Glutamatergic neuron (in vitro differentiated cells): Measurements from ENCODE around the gene PCDHB11. TPM values are rescaled to one million over a fixed set of nuclear protein-coding genes. Genes with fewer than 3 reads are reported as not detected.
"Not testable (repeated sequence)": the region's sequence is repeated elsewhere in the genome, so short reads cannot be mapped to it uniquely, and the experiment has no call there.

Source experiments
- DNase-seq: peaks from one replicate; pipeline ENCODE4 v3.0.0; 2022
- H3K27ac Mint-ChIP-seq: one replicate; pipeline ENCODE4 v1.8.0; 2020; ENCODE audit warnings: mild to moderate bottlenecking, mixed read lengths, inconsistent platforms; ENCODE audit not compliant: unreplicated experiment
- H3K27me3 Mint-ChIP-seq: one replicate; pipeline ENCODE4 v1.8.0; 2020; ENCODE audit warnings: mild to moderate bottlenecking, moderate library complexity, mixed read lengths, inconsistent platforms; ENCODE audit not compliant: unreplicated experiment
- H3K36me3 Mint-ChIP-seq: one replicate; pipeline ENCODE4 v1.8.0; 2020; ENCODE audit warnings: mild to moderate bottlenecking, mixed read lengths, inconsistent platforms; ENCODE audit not compliant: unreplicated experiment
- H3K4me1 Mint-ChIP-seq: one replicate; pipeline ENCODE4 v1.8.0; 2020; ENCODE audit warnings: mild to moderate bottlenecking, low read depth, mixed read lengths, inconsistent platforms; ENCODE audit not compliant: unreplicated experiment
- H3K4me3 Mint-ChIP-seq: one replicate; pipeline ENCODE4 v1.8.0; 2020; ENCODE audit warnings: mild to moderate bottlenecking, mixed read lengths, inconsistent platforms; ENCODE audit not compliant: unreplicated experiment
- H3K9me3 Mint-ChIP-seq: one replicate; pipeline ENCODE4 v1.8.0; 2020; ENCODE audit warnings: mild to moderate bottlenecking, moderate library complexity, mixed read lengths, inconsistent platforms; ENCODE audit not compliant: unreplicated experiment
- total RNA-seq: library from RNA; stranded (reverse); fragmentation: NEBNext Ultra II Directional; extraction: Animal tissue kit (Norgen Biotek cat#: 25700); gene quantifications from one replicate; pipeline ENCODE4 v1.2.1, GENCODE V29; 2021; ENCODE audit not compliant: unreplicated experiment
- TF ChIP-seq, protein P1 (sequence below): fragments of 200-600 bp; sonication (generic); IDR thresholded peaks from one replicate; pipeline ENCODE4 v1.5.0; 2021; ENCODE audit not compliant: partially characterized antibody, unreplicated experiment

Gene PCDHB11
- total RNA-seq, 1 donor from 2014 or later = 10.6 TPM

GRCh38 chr5:141223112-141223783 lies 23.8 kb downstream of the PCDHB11 start, which contains the start of gene PCDHB14:
Gene PCDHB14 (plus strand): TSS chr5:141223343. CDS start chr5:141223506, 163 bp downstream.
- peak within 1 kb of the TSS; percentile 77 for H3K27ac Mint-ChIP-seq

DNA sequence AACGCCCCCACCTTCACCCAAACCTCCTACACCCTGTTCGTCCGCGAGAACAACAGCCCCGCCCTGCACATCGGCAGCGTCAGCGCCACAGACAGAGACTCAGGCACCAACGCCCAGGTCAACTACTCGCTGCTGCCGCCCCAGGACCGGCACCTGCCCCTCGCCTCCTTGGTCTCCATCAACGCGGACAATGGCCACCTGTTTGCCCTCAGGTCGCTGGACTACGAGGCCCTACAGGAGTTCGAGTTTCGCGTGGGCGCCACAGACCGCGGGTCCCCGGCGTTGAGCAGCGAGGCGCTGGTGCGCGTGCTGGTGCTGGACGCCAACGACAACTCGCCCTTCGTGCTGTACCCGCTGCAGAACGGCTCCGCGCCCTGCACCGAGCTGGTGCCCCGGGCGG lies 25.4 kb downstream of the PCDHB11 start:
- H3K27me3 Mint-ChIP-seq, H3K4me3 Mint-ChIP-seq, DNase-seq, H3K4me1 Mint-ChIP-seq, H3K27ac Mint-ChIP-seq: not testable (repeated sequence)
- Mint-ChIP-seq H3K36me3 (peaks cover 32% of the 10 kb centered on the region), H3K9me3 (peaks cover 13% of the 10 kb centered on the region)

More at GRCh38 chr5:141223112-141223783, 23.8 kb downstream of the PCDHB11 start, which contains the start of gene PCDHB14:
- no peak for DNase-seq
- TF ChIP-seq, protein P1, sequence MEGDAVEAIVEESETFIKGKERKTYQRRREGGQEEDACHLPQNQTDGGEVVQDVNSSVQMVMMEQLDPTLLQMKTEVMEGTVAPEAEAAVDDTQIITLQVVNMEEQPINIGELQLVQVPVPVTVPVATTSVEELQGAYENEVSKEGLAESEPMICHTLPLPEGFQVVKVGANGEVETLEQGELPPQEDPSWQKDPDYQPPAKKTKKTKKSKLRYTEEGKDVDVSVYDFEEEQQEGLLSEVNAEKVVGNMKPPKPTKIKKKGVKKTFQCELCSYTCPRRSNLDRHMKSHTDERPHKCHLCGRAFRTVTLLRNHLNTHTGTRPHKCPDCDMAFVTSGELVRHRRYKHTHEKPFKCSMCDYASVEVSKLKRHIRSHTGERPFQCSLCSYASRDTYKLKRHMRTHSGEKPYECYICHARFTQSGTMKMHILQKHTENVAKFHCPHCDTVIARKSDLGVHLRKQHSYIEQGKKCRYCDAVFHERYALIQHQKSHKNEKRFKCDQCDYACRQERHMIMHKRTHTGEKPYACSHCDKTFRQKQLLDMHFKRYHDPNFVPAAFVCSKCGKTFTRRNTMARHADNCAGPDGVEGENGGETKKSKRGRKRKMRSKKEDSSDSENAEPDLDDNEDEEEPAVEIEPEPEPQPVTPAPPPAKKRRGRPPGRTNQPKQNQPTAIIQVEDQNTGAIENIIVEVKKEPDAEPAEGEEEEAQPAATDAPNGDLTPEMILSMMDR = peak; percentile 17
- Mint-ChIP-seq H3K36me3 (peaks cover 35% of the 10 kb centered on the region), H3K9me3 (peaks cover 13% of the 10 kb centered on the region), H3K4me3 (peak within 1 kb of the TSS; percentile 76), H3K27me3 (no peaks in the 10 kb centered on the region), H3K4me1 (peaks cover 2% of the 10 kb centered on the region)

DNA sequence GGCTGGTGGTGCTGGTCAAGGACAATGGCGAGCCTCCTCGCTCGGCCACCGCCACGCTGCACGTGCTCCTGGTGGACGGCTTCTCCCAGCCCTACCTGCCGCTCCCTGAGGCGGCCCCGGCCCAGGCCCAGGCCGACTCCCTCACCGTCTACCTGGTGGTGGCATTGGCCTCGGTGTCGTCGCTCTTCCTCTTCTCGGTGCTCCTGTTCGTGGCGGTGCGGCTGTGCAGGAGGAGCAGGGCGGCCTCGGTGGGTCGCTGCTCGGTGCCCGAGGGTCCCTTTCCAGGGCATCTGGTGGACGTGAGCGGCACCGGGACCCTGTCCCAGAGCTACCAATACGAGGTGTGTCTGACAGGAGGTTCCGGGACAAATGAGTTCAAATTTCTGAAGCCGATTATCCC lies 26.0 kb downstream of the PCDHB11 start:
- Mint-ChIP-seq H3K36me3 (peaks cover 32% of the 10 kb centered on the region), H3K9me3 (peaks cover 13% of the 10 kb centered on the region)
- H3K4me1 Mint-ChIP-seq, H3K27me3 Mint-ChIP-seq, H3K4me3 Mint-ChIP-seq, H3K27ac Mint-ChIP-seq, DNase-seq: not testable (repeated sequence)

GRCh38 chr5:141234109-141234667 lies 34.8 kb downstream of the PCDHB11 start:
- peaks cover 5% of the 10 kb centered on the region for H3K27me3 Mint-ChIP-seq

GRCh38 chr5:141235922-141236321 lies 36.5 kb downstream of the PCDHB11 start:
- H3K27ac Mint-ChIP-seq, H3K4me1 Mint-ChIP-seq, H3K27me3 Mint-ChIP-seq, DNase-seq: not testable (repeated sequence)
- Mint-ChIP-seq H3K4me3 (peak overlapping the region; percentile 17), H3K36me3 (peaks cover 50% of the 10 kb centered on the region), H3K9me3 (peaks cover 22% of the 10 kb centered on the region)

More at GRCh38 chr5:141234109-141234667, 34.8 kb downstream of the PCDHB11 start:
- peak overlapping the region; percentile 86 for H3K27ac Mint-ChIP-seq
- TF ChIP-seq, protein P1 = no peak
- H3K4me3 Mint-ChIP-seq = peak overlapping the region; percentile 82
- H3K9me3 Mint-ChIP-seq = peaks cover 19% of the 10 kb centered on the region
- peaks cover 36% of the 10 kb centered on the region for H3K36me3 Mint-ChIP-seq
- no peak for DNase-seq
- H3K4me1 Mint-ChIP-seq = no peaks in the 10 kb centered on the region

- peaks cover 48% of the 10 kb centered on the region for H3K36me3 Mint-ChIP-seq
- H3K4me3 Mint-ChIP-seq = peak overlapping the region; percentile 31
- H3K9me3 Mint-ChIP-seq = peaks cover 22% of the 10 kb centered on the region
- peaks cover 5% of the 10 kb centered on the region for H3K27me3 Mint-ChIP-seq
- H3K27ac Mint-ChIP-seq = no peak overlapping the region
- no peak for DNase-seq
- TF ChIP-seq, protein P1 = no peak
- H3K4me1 Mint-ChIP-seq = no peaks in the 10 kb centered on the region
Measured at GRCh38 chr5:141236516-141237313, 37.3 kb downstream of the PCDHB11 start.
